GM12865 (cell line): ENCODE measurements around the gene SIL1.

ENCODE experiments used
- DNase-seq: peaks from one replicate; pipeline ENCODE4 v3.0.0; 2010; ENCODE audit warnings: low read depth
- H3K4me3 ChIP-seq: 2 replicates; pipeline ENCODE4 v1.5.1; 2011; ENCODE audit warnings: mild to moderate bottlenecking, low read depth, low read length, control low read depth
- CTCF ChIP-seq: IDR thresholded peaks from 2 replicates; pipeline ENCODE4 v1.5.1; 2011; ENCODE audit warnings: low read length, control low read depth, low read depth, inconsistent platforms; ENCODE audit not compliant: insufficient read depth; ENCODE audit errors: missing control alignments

The SIL1 gene

DNA sequence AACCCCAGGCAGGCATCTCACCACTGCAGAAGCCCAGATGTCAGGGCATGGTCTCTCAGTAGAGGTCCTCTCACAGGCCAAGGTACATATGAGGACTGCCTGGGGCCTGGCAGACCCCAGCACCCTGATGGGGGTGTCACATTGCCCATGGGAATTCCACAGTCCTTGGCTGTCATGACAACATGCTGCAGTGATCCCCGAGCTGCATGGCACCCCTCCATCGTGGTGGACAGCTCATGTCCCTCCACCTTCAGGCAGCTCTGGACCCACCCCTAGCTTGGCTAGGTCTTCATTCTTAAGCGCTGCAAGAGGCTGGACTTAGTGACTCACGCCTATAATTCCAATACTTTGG lies 249.0 kb downstream of the SIL1 start:
- TF ChIP-seq CTCF: no peak
- DNase-seq: no peak
- H3K4me3 ChIP-seq: no peak overlapping the region

DNA sequence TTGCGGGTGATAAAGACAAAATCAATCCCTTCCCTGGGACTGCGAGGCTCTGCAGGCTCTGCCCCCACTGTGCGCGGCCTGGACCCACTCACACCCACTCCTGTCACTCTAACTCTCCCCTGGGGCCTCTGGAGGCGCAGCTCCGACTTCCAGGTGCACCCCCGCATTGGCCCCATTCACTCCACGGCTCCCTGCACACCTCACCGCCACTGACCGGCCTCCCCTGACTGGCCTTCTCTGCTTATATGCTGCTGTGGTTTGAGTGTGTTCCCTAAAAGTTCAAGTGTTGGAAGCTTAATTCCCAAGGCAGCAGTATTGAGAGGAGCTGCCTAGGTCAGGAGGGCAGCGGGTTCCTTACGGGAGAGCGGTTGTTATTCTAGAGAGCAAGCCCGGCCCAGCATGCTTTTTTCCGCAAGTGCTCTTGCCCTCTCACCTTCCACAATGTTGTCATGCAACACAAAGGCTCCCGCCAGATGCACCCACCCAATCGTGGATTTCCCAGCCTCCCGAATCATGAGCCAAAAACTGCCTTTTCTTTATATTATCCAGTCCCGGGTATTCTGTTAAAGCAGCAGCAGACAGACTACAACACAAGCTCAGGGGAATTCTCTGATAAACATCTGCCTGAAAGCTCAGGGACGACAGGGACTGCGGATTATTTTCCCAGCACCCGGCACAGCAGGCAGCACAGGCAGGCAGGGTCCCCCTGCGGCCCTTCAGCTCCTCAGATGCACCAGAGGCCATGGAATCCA lies 249.5 kb downstream of the SIL1 start:
- no peak for DNase-seq
- no peak overlapping the region for H3K4me3 ChIP-seq
- no peak for TF ChIP-seq CTCF

GRCh38 chr5:138947780-138948179 lies 250.4 kb downstream of the SIL1 start:
- no peak for DNase-seq
- no peak for TF ChIP-seq CTCF
- no peak overlapping the region for H3K4me3 ChIP-seq

GRCh38 chr5:138946831-138947560 lies 251.2 kb downstream of the SIL1 start:
- DNase-seq: no peak
- no peak overlapping the region for H3K4me3 ChIP-seq
- no peak for TF ChIP-seq CTCF

- no peak for DNase-seq
- no peak overlapping the region for H3K4me3 ChIP-seq
- TF ChIP-seq CTCF: no peak
Measured at GRCh38 chr5:138946241-138946623, 251.9 kb downstream of the SIL1 start.

GRCh38 chr5:138945421-138946240 lies 252.5 kb downstream of the SIL1 start:
- no peak overlapping the region for H3K4me3 ChIP-seq
- DNase-seq: no peak
- no peak for TF ChIP-seq CTCF
